ENCODE measurements around the gene AMT.
A peak's percentile ranks its signal among the peaks of the same experiment; 100 is the strongest.
"Not testable (repeated sequence)": the region's sequence is repeated elsewhere in the genome, so short reads cannot be mapped to it uniquely, and the experiment has no call there.

Gene AMT

DNA sequence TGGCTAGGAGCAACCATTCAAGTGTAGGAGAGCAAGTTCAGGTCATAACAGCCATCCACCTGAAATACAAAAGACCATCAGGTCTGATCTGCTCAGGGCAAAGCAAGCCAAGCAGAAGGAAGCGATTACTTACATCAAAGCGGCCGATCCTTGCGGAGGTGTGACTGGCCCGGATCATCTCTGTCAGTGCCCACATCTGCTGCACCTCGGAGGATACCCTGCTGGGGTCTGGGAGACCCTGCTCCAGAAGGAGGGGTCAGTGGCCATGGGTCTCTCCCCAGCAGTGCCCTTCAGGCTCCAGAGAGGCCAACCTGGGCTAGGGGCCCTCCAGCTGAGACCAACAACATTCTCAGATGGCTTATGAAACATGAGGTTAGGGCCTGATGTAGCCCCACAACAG, 2.5 kb upstream of the AMT start:
- no peak for DNase-seq (ENCODE audit: low read depth in 3 of 3)

DNA sequence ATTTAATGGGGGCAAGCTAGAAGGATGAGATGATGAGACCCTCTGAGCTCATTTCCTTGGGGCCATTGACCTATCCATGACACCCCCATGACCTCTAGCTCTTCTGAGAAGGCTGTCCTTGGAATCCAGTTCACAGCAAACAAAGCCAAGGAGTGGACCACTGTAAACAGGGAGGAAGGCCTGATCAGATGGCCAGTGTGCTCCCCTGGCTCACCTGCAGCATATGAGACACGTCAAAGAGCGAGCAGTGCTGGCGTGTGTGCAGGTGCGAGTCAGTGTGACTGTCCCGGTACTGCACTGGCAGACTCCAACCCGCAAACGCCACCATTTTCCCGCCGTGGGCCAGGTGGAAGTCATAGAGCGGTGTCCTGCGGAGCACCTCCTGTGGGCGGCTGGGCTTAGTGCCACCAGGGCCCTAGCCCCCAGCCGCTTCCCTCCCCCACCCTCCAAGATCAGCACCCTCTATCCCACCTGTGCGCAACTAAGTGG, 339 bp downstream of the AMT start:
- peak in 1 of 3 donors; percentile 11 for DNase-seq (ENCODE audit: low read depth in 3 of 3)

DNA sequence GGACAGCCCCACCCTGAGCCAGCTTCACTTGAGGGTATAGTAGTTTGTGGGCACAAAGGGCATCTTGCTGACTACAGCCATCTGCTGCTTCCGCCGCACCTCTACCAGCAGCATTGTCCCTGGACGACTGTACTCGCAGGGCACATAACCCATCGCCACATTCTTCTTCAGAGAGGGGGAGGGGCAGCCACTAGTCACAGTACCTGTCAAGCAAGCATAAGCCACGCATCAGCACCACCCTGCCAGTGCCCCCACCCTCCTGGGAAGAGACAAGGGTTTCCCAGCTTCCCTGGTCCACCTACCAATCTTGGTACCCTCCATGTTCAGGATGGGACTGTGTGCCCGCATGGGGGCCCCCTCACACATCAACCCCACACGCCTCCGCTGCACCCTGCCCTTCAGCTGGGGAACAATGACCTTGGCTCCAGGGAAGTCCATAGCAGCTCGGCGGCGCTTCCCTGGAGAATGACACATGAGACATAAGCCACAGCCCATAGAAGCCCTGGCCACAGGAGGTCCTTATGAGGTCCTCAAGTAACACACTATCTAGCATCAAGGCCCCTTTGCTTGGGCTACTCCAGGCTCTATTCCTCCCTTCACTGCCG, 4.7 kb downstream of the AMT start:
- DNase-seq (ENCODE audit: low read depth in 3 of 3) = no peak

DNA sequence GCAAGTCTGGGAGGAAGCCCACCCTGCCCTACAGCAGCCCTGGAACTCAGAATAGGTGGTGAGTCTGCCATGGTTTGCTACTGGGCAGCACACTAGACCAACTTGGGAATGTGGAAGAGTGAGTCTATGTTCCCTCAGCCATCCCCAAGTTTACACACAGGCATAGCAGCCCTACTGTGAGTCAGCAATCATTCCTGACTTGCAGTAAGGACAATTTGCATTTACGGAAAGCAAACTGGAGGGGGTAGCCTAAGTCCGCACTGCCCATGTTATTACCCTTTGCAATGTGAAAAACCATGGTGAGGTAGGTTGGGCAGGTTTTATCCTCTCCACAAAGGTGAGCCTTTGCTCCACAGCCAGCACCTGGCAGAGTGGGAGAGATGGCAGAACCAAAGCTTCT, 5.4 kb downstream of the AMT start:
- DNase-seq (ENCODE audit: low read depth in 3 of 3) = no peak

DNA sequence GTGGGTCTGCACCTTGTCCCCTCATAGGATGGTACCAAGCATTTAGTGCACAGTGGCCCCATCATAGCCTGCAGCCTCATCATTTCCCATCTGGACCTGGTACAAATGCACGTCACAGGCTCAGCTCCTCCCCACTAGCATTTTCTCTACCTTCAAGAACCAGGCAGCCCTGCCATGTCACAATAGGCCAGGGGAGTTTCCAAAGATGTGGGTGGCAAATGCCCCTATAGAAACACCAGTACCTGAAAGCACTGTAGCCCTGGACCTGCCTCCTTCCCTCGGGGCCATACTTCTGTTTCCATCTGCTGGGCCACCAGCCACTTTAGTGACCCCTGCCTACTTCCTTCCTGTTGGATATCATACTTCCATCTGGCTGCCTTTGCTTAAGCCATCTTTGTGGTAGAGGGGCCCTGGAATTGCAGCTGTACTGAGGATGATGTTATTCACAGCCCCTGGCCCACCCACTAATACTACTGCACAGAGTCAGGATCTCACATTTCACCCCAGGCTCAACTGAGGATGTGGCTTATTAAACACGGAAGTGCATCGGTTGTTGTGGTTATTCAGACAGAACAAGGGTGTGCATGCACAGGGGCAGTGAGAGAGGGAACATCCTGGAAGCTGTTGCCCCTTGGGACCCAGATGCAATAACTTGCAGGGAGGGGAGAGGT, 6.2 kb downstream of the AMT start:
- DNase-seq (ENCODE audit: low read depth in 3 of 3) = peak in 2 of 3 donors; percentile 23 to 56

DNA sequence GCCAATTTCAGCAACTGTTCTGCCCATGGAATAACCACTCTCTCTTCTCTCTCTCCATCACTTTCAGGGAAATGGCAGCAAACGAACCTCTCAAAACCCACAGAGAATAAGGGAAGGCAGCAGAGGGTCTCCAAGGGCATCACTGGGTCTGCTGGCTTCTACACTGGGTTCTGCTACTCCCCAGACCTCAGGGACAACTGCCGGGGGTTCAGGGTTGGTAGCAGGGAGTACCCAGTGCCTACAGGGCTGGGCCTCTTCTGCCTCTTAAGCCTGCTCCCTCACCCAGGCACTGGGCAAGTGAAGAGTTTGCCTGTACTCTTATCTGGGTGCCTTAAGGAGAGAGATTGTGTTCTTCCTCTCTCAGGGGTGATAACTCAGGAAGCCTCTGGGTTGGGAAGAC, 7.5 kb downstream of the AMT start:
- DNase-seq (ENCODE audit: low read depth in 3 of 3) = no peak

DNA sequence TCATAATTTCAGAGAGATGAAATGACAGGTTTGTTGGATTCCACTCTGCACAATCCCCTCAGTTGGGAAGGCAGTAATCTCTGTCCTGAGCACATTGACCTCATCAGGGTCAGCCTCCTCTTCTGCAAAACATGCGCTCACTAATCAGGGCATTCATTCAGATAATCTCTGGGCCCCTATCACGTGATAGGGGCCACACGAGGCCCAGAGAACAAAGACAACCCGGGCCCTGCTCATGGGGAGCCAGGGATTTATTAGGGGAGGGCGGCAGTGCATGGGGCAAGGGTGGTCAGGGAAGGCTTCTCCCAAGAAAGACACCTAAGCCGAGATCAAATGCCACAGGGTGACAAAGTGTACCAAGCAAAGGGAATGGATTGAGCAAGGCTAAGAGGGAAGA, 8.9 kb downstream of the AMT start:
- no peak for DNase-seq (ENCODE audit: low read depth in 3 of 3)

DNA sequence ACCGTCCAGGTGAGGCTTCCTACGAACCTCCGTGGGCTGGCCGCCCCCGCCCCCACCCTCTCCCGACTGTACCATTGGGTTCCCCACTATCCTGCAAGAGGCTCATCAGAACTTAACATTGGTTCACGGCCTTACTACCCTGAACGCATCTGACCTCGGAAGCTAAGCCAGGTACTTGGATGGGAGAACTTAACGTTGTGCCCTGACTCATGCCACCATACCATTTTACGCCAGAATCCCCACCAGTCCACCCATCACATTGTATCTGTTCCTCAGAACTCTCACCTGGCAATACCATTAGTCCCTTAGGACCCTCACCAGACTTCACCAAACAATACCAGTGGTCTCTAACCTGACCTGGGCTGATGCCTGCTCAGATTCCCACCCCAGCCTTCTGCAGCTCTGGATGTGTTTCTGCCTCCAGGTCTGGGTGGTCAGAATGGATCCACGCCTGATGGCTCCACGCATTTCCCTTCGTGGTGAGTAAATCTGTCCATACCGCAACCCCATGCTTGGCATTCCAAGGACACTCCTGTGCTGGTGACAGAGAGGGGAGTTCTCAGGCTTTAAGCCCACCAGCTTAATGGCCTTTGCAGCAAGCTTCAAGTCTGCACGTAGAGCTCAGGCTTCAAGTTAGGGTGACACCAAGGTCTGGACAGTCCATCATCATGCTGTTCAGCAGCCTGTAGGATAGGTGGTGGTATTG, 9.5 kb downstream of the AMT start:
- no peak for DNase-seq (ENCODE audit: low read depth in 3 of 3)

DNA sequence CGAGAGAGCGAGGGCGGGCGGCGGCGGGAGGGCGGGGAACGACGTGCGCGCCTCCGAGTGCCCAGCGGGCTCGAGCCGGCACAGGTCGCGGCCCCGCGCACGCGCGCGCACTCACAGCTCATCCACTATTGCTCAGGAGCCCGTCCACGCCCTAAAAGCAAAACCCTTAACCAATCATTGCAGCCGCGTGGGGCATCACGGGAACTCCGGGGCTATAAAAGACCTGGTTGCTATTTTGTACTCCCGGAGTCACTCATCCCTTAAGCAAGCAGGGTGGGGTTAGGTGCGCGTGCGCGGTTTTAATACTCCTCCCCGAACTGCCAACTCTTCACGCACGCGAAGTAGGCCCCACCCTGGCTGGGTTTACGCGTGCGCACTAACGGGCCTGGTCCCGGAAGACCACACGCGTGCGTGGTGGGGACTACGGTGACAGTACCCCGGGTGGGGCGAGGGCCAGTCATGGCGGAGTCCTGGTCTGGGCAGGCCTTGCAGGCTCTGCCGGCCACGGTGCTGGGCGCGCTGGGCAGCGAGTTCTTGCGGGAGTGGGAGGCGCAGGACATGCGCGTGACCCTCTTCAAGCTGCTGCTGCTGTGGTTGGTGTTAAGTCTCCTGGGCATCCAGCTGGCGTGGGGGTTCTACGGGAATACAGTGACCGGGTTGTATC, 10.2 kb downstream of the AMT start, which contains the start of the genes RHOA and TCTA:
Gene RHOA, minus strand, starts transcription at position 9 of the 664 bp plus-strand sequence. CDS start 36,387 bp downstream, outside the sequence.
Gene TCTA, plus strand, starts transcription at position 456 of the 664 bp plus-strand sequence. Its CDS starts 4 bp downstream, at position 460.
- peak; percentile 97 to 98 (median 97) for DNase-seq (ENCODE audit: low read depth in 3 of 3)

DNA sequence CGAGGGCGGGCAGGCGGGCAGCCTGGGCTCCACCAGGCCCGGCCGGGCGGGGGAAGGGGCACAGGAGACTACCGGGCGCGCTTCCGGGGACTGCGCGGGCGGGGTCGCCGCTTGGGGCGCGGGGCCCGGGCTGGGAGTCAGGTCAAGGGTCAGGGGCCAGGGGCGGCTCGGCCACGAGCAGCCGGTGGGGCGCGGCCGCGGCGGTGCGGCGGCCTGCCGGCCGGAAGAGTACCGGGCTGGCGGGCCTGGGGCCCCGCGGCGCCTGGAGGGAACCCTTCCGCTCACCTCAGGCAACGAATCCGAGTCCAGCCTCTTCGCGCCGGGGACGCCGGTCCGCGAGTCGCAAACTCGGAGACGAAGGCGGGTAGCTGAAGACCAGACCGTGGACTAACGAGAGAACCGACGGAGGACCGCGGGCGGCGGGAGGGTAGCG, 10.7 kb downstream of the AMT start:
- DNase-seq (ENCODE audit: low read depth in 3 of 3) = peak in 2 of 3 donors; percentile 15 to 18

DNA sequence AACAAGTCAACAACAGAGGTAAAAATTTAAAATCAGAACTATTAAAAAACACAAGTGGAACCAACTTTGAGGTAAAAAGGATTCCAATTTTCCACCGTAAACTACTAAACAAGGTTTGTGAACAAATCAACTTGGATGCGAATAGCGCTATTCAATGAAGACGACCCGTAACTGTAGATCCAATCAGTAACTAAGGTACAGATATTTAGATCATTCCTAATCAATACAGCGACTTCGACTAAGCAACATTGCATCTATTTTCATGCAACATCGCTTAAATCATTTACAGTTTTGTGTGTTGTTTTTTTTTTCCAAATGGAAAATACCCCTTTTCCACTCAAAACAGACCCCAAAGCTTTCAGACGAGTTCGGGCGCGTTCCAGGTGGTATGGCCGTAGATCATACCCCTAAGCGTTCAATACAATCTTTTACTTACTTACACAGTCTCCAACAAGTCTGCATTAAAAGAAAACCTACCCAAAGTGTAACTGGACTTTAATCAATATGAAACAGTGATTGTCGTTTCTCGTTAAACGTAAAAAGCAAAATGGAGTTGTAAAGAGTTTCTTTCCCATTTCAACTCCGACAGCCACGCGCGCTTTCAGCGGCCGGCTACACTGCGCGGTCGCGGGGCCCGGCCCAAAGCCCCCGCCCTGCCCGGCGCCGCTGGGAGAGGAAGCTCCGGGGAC, 11.3 kb downstream of the AMT start:
- no peak for DNase-seq (ENCODE audit: low read depth in 3 of 3)

DNA sequence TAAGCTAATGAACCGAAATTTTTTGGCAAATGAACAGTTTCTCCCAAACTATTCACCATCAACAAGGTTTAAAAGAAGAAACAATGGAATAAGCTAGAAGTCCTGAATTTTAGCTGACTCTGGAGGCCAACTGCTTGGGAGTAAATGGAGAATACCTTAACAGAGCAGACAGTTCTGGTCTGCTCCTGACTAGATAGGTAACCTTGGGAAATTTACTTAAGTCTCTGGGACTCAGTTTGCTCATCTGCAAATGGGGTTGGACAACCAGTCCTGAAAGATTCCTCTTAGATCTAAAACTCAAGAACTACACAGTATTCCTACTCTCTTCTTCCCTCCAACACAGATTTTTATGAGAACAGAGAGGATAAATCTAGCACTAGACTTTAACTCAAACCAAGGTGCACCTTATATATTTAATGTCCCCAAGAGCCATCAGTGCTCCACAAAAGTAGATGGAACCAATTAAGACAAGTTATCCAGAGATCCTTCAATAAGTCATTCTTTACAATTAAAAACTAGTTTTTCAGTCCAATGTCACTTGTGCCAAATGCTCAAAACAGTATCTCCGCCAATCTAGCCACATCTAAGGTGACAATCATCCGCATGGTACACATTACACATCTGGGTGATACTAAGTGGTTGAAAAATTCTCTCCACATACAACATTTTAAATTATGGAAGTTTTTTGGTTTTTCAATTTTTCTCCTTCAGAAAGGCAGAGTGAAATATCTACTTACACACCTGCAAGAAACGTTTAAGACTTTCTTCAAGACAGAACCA, 12.0 kb downstream of the AMT start:
- DNase-seq (ENCODE audit: low read depth in 3 of 3) = no peak

DNA sequence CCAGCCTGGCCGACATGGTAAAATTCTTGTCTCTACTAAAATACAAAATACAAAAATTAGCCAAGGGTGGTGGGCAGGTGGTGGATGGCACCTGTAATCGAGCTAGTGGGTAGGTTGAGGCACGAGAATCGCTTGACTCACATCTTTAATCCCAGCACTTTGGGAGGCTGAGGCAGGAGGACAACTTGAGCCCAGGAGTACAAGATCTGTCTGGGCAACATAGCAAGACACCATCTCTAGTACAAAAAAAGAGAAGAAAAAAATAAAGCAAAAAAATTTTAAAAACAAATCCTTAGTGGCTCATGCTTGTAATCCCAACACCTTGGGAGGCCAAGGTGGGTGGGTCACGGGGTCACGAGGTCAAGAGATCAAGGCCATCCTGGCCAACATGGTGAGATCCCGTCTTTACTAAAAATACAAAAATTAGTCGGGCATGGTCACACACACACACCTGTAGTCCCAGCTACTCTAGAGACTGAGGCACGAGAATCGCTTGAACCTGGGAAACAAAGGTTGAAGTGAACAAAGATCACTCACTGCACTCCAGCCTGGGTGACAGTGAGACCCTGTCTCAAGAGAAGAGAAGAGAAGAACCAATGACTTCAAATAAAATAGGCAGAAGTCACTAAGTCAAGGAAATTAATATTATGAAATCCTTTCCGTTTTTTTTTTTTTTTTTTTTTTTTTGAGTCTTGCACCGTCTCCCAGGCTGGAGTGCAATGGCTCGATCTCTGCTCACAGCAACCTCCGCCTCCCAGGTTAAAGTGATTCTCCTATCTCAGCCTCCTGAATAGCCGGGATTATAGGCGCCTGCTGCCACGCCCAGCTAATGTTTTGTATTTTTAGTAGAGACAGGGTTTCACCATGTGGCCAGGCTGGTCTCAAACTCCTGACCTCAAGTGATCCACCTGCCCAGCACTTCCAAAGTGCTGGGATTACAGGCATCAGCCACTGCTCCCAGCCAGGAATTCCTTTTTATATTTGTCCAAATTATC, 15.4 kb downstream of the AMT start:
- DNase-seq (ENCODE audit: low read depth in 3 of 3) = no peak

DNA sequence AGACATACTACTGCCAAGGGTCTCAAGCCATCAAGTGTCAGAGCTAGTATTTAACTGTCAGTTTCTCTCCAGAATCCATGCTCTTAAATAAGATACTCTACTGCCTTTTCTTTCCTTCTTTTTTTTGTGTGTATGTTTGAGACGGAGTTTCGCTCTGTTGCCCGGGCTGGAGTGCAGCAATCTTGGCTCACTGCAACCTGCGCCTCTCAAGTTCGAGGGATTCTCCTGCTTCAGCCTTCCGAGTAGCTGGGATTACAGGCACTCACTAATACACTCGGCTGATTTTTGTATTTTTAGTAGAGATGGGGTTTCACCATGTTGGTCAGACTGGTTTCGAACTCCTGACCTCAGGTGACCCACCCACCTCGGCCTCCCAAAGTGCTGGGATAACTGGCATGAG, 16.7 kb downstream of the AMT start:
- DNase-seq (ENCODE audit: low read depth in 3 of 3) = not testable (repeated sequence)

DNA sequence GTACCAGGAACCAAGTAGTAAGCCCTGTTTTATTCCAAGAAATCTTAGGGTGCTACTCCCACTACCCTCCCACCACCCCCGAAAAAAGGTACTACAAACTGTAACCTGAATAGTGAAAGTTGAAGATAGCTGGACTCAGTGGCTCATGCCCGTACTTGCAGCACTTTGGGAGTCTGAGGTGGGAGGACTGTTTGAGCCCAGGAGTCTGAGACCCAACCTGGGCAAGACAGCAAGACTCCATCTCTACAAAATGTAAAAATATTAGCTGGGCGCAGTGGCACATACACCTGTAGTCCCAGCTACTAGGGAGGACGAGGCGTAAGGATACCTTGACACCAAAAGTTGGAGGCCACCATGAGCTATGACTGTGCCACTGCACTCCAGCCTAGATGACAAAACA, 18.4 kb downstream of the AMT start:
- no peak for DNase-seq (ENCODE audit: low read depth in 3 of 3)

DNA sequence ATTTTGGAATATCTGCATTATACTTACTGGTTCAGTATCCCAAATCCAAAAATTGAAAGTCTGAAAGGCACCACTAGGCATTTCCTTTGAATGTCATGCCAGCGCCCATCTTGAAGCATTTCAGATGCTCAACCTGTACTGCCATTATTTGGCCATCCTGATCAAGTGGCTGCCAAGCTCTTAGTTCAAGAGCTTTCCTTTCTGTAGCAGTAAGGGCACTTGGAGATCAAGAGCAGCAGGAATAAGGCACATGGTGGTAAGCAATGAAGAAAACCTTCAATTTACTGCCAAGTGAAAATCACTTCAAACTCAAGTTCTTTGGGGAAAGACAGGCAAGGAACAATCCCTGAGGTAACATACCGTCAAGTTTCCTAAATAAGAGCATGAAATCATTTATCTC, 20.5 kb downstream of the AMT start:
- DNase-seq (ENCODE audit: low read depth in 3 of 3) = no peak

DNA sequence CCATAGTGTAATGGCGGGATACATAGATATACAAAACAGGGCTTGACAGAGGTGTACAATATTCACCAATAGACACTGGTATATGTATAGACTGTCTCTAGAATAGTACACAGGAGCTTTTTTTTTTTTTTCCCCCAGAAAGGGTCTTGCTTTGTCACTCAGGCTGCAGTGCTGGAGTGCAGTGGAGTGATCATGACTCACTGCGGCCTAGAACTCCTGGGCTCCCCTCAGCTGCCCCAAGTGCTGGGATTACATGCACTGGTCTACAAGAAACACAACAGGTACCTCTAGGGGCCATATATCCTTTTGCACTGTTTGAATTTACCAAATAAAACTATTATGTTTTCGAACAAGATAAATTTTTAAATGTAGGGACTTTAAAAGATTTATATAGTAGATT, 22.8 kb downstream of the AMT start:
- DNase-seq (ENCODE audit: low read depth in 3 of 3) = no peak

DNA sequence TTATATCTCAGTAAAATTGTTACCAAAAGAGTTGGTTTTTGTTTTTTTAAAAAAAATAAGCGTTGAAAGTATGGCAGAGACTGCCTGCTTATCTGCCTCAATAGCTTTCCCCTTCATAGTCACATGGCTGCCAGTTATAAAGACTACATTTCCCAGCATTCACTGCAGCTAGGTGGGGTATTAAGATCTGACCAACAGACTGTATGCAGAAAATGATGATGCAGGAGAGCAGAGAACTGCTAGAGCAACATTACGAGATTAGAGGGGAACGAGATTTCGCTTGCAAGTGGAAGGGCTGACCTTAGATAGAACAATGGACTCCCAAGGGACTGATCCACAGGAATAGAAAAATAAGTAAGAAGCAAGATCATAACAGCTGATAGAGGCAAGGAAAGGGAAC, 24.8 kb downstream of the AMT start:
- no peak for DNase-seq (ENCODE audit: low read depth in 3 of 3)

DNA sequence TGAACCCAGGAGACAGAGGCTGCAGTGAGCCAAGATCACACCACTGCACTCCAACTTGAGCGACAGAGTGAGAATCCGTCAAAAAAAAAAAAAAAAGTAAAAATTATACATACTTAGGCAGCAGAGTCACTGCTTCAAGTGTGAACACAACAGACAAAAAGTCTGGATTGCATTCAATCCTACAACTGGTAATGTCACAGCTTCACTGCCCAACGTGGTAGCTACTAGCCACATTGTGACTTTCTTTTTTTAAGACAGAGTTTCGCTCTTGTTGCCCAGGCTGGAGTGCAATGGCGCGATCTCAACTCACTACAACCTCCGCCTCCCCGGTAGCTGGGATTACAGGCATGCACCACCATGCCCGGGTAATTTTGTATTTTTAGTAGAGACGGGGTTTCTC, 31.0 kb downstream of the AMT start:
- DNase-seq (ENCODE audit: low read depth in 3 of 3) = not testable (repeated sequence)

DNA sequence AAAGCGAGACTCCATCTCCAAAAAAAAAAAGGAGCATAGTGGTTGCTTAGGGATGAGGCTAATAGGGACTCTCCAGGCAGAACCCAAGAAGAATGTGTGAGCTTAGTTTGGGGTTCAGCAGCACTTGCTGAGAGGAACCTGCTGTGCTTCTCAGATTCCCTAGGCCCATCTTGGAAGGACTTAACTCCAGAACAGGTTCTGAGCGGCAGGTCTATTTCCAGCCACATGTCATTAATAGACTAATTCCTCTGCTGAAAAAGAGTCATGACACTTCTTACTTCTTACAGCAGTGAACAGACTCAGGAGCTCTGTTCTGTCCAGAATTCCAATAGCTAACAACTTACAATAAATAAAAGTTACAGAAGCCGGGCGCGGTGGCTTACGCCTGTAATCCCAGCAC, 33.0 kb downstream of the AMT start:
- DNase-seq (ENCODE audit: low read depth in 3 of 3) = no peak
